NCI-H1436 treated with DMSO at 0.1 percent for 48 hours (cell line): ENCODE results near the gene SOX1.

Experiments
- DNase-seq: peaks from one replicate; lab custom pipeline; 2025; lab: John Stamatoyannopoulos, UW

SOX1 gene

DNA sequence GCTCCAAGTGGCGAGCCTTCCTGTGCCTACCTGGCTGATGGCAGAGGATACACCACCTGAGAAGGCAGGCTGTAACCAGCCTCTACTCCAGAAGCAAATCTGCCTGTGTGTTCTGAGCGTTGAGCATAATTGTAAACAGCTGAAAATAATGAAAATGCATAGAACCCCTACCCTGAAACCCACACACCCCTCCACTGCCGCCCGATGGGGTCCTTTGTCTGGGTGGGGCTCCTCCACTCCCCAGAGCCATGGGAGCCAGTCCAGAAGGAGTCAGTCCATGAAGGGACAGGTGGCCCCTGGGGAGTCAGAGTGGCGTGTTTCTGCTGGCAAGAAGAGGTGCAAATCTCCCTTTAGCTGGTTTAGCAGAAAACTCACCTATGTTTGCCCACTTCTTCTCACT, 8.0 kb upstream of the SOX1 start:
- DNase-seq, result no peak

DNA sequence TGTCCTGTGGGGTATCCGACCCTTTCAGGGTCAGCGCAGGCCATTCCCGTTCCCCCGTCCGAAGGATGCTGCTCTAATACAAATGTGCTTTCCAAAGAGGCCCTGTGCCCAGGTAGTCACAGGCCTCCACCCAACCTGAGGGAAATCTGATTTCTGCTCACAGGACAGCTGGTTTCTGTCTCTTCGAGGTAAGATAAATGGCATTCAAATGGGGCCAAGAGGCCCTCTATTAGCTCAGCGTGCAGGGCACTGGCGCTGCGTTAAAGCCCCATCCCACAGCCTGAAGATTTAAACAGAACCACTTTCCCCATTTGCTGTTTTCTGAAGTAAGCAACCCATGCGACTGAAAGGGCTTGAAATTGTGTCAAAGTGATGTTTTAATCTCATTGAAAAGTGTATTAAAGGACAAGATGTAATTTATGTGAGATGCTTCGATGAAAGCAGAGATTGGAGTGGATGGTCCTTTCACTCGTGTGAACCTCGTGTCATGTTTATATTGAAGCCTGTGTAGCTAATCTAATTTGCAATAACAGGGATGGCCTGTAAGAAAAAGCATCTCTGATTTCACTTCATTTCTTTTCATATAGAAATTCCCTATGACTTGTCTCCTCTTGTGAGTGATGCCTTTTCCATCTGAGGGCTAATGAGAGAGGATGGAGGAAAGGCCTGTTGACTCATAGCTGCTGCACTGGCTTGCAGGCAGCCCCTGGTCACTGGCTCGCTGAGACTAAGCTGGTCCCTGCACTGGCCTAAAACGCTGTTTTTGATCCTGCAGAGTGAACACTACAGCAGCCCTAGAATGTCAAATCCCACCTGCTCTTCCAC, 7.3 kb upstream of the SOX1 start:
- no peak for DNase-seq

DNA sequence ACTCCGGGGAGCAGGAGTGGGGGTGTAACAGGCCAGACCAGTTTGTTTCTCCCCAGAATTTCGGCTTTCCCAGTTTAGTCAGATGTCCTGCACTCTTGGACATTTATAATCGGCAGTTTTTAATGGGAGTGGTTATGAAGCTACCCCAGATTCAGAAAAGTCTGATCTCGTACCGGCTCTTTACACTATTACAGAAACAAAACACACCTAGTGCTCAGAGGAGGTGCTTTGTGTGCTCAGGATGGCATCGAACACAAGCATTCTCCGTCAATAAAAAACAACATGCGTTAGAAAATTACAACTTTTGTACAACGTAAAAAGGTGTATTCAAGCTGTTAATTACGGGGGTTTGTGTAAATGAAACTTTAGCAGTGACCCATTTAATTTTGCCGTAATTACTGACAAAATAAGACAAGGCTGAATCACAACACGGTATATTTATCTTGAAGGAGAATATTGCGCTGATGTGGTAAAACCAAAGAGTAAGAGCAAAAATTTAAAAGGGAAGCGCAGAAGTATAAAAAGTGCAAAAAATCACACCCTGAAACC, 6.6 kb upstream of the SOX1 start:
- DNase-seq, result no peak

DNA sequence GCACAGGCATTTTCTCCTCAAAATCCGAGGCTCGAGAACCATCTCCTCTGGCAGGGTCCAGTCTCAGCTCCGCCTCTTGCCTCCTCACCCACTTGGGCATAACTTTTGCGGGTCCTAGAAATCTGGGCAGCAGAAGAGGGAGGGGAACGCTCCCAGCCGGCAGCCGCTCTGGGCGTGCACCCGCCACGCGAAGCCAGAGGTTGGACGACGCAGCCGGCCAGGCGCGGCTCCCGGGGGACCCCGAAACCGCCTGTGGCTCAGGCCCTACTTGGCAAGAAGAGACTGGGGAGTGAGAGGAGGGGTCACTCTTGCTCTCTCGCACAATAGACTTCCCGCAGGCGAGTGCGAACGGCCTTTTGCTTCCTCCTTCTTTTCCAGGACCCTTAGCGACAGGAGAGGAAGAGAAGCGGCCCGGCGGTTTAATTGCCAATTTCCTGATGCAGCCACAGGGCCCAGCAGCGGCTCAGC, 6.0 kb upstream of the SOX1 start:
- DNase-seq, result no peak

DNA sequence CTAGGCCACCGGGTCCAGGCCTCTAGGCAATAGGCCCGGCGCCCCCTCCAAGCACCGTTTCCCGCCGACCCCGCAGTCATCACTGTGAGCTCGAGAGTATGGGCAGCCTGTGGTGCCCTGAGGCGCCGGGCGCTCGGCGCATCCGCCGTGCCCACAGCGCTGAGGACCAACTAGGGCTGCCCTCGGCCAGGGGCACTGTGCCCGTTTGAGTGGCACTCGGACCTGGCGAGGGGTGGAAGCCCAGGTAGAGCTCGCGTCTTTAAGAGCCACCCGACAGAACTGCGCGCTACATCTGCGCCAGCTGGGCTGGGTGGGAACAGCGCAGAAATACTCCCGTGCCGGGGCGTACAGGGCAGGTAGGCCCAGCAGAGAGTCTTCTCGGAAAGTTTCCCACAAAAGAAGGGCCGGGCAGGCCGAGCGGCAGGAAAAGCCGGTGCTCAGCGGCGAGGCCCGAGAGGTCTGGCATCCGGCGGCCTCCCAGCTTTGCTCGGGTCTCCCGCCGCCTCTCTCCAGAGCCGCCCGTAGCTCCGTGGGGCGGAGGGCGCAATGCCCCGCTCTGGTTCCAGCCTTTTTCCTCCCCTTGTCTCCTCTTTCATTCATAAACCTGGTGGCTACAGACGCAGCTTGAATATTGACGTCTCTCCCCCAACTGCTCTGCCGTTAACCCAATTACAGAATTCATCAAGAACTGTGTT, 5.4 kb upstream of the SOX1 start:
- no peak for DNase-seq

DNA sequence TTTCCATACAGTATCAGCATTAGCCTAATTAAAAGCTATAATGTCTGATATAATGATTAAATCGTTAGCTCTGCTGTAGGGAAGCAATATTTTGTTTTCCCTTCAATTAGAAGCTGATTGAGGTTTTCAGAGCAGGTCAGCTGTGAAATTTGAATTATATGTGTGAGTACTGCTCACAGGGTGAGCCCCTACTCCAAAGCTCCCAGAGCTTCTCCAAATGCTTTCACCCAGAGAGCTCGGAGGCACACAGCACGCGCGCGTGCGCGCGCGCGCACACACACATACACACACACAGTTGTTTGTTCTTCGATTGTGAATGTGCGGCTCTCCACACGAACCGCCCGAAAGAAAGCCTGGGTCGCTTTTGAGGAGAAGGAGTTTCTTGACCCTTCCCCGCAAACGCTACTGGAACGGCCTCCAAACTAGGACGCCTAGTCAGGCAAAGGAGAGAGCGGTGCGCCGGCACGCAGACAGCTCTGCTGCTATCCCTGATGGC, 4.8 kb upstream of the SOX1 start:
- no peak for DNase-seq

DNA sequence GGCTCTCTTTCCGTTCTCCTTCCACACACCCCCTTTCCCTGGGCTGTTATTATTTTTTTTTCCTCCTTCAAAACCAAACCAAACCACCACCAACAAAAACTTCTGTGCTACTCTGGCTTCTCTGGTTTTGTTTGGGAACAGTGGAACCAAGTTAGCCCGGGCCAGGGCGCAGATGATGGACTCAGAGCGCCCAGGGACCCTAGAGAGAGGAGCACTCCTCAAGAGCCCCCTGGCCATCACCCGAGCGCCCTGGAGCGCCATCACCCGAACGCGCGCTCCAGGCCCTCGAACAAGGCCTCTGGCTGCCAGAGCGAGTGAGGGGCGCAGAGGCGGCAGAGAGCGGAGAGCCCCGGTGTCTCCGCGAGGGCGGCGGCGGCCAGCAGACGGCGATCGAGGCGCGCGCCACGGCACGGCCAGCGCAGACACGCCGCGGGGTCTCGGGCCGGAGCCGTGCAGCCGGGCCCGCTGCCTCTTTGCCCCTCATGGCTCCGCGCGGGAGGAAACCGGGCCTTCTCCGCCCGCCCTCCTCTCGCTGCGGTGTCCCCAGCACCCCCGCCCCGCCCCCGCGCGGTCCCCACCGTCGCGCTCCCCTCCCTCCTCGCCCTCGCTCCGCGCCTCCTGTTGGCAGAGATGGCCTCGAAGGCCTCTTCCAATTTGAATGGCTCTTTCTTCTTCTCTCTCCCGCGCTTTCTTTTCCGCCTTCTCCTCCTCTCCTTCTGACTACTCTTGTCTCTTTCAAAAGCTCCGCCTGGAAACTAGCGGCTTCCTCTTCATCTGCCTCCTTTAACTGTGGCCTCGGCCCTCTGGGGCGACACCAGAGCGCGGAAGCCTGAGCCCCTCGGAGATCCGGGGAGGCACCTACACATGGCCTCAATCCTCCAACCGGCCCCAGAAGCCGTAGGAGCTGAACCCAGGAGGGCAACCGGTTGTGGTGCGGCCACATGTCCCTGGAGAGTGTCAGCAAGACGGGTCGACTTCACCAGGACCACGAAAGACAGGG, 4.1 kb upstream of the SOX1 start:
- DNase-seq, result no peak

DNA sequence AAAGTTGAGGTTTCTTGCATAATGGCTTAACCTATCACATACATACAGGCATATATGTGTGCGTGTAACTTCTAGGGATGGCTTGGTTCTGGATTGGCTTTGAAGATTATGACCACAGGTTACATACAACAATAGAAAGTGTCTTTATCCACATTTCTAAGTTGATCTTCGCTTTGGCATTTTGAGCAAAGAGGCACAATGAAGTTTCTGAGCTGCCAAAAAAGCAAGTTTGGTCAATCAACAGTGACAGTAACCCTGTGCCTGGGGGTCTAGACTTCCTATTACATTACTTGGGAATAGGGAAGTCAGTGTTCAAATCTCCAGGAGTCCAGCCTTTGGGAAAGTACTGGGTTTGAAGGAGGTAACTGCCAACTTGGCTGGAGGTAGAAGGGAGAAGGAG, 3.1 kb upstream of the SOX1 start:
- no peak for DNase-seq

DNA sequence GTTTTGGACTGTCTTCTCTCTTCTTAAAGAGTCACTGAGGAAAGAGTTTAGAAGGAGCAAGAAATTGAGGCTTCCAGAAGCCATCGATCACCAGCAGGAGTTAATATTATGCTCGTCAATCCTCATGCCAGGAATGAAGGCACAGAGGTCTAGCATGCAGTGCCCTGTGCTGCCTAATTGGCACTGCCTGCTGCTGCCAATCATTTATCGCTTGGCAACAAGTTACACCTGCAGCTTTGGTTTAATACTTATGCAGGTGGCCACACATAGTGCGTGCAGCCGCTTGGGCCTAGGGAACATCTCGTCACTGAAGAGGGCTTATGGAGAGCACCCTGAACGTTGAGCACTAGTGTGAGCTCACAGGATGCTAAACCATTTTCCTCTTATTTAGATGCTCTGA, 2.7 kb upstream of the SOX1 start:
- peak; percentile 57 for DNase-seq

DNA sequence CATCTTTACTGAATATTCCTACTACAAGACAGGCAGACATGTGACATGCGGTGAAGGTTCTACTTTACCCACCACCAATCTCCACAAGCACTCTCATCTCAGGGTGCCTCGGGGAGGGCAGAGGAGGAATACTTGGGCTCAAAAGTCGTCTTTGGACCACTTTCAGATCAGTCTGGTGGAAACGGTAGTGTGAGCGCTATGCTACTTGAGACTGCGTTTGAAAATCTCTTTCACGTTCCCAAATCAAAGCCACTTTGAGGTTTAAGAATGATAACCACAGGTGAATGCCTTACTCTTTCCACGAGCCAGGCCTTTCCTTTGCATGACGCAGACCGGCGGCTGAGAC, 1.5 kb upstream of the SOX1 start:
- no peak for DNase-seq

DNA sequence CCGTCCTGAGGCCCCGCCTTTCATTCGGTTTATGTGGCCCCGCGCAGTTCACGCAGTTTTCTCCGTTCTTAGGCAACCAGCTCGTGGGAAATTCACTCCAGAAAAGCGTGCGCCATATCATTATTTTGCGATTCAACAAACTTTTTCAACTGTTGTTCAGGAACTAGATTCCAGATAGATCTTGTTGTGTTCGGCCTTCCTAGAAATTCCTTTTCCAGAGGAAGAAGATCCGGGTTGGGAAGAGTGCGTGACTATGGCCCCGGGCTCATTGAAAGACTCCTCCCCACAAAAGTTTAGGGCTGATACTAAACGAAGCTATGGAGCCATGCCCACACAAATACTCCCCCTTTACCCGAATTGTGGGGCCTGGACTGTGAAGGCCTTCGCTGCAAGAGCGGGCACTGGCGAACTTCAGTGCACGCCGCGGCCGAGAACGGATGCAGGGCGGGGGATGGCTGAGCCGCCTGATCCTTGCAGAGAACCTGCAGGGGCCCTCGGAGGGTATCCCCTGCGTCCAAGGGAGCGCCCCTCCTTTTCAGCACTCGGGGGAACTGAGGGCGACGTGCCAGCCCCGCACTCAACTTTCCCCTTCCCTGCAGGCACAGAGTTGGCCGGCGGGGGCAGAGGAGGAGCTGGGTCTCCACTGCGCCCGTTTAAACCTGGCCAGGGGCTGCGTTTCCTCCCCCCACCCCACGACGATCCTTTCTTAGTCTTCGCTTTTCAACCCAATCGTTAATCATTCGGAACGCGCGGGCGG, 904 bp upstream of the SOX1 start:
- no peak for DNase-seq

DNA sequence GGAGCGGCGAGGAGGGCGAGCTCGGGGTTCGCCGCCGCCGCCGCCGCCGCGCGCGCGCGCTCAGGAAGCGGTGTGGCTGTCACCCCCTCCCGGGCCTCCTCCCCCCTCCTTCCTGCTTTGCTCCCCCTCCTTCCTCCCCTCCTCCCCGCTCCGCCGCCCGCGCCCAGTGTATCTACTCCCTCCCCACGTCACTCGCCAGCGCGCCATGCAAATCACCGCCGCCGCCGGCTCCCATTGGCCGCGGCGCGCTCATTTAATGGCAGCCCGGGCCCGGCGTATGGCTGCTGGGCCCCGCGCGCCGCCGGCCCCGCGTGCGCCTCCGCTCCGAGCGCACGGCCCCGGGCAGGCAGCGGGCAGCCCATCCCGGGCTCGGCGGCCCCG, 335 bp upstream of the SOX1 start:
- peak; percentile 59 for DNase-seq

DNA sequence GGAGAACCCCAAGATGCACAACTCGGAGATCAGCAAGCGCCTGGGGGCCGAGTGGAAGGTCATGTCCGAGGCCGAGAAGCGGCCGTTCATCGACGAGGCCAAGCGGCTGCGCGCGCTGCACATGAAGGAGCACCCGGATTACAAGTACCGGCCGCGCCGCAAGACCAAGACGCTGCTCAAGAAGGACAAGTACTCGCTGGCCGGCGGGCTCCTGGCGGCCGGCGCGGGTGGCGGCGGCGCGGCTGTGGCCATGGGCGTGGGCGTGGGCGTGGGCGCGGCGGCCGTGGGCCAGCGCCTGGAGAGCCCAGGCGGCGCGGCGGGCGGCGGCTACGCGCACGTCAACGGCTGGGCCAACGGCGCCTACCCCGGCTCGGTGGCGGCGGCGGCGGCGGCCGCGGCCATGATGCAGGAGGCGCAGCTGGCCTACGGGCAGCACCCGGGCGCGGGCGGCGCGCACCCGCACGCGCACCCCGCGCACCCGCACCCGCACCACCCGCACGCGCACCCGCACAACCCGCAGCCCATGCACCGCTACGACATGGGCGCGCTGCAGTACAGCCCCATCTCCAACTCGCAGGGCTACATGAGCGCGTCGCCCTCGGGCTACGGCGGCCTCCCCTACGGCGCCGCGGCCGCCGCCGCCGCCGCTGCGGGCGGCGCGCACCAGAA, 1.1 kb downstream of the SOX1 start:
- DNase-seq, result no peak

DNA sequence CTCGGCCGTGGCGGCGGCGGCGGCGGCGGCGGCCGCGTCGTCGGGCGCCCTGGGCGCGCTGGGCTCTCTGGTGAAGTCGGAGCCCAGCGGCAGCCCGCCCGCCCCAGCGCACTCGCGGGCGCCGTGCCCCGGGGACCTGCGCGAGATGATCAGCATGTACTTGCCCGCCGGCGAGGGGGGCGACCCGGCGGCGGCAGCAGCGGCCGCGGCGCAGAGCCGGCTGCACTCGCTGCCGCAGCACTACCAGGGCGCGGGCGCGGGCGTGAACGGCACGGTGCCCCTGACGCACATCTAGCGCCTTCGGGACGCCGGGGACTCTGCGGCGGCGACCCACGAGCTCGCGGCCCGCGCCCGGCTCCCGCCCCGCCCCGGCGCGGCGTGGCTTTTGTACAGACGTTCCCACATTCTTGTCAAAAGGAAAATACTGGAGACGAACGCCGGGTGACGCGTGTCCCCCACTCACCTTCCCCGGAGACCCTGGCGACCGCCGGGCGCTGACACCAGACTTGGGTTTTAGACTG, 1.7 kb downstream of the SOX1 start:
- no peak for DNase-seq

DNA sequence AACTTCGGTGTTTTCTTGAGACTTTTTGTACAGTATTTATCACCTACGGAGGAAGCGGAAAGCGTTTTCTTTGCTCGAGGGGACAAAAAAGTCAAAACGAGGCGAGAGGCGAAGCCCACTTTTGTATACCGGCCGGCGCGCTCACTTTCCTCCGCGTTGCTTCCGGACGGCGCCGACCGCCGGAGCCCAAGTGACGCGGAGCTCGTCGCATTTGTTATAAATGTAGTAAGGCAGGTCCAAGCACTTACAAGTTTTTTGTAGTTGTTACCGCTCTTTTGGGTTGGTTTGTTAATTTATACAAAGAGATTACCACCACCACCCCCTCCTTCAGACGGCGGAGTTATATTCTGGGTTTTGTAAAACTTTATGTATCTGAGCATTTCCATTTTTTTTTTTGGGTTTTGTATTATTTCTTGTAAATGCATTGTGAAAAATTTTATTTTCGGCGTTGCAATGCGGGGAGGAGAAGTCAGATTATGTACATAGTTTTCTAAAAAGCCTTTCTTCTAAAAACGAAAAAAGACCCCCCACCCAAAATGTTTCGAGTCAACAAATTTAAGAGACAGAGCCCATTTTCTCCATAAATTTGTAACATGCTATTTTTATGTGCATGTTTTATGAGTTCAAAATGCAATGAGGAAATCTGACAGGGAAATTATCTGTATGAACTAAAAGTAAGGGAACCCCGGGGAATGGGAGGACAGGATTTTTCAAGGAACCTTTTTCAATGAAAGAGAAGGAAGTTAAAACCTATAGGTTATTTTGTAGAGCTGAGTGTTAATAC, 2.3 kb downstream of the SOX1 start:
- no peak for DNase-seq

DNA sequence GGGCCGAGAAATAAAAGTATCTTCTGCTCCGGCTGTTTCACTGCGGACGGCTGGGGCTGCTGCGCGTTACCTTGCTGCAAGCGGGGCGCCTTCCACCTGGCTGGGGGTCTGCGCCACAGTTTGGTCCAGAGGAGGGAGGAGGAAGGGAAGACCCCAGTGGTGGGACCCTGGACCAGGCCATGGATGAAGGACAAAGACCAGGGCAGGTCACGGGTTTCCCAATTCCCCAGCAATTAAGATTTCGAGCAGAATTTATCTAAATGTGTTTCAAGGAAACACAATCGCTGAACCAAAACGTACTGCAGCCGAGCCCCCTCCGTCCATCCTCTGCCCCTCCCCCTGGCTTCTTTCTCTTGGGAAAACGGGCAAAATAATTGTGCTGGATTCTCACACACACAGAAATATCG, 2.9 kb downstream of the SOX1 start:
- DNase-seq, result no peak

DNA sequence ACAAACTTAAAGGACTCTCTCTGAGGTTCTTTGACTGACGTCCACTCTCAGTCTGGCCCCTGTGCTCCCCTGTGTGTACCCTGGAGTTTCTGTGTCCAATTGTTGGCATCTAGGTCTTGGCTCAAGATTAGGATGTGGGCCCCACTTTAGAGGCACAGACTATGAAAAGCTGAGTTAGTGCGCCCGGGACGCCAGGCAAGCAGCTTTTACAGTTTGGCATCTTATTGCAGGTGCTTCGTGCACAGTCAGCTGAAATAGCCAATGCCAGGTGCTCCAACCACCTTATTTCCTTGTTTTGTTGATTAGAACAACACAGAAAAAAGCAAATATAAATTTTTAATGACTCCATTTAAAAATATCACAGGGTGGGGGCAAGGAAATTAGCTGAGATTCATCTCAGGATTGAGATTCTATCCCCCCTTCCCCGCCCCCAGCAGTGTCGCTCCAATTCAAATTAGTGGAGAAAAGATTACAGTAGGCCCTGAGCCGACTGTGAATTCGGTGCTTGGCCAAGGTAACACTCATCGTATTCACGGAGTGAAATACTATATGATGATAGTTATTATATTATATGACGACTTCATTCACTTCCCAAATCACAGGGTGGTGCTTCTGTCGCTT, 4.3 kb downstream of the SOX1 start:
- DNase-seq, result peak; percentile 50

DNA sequence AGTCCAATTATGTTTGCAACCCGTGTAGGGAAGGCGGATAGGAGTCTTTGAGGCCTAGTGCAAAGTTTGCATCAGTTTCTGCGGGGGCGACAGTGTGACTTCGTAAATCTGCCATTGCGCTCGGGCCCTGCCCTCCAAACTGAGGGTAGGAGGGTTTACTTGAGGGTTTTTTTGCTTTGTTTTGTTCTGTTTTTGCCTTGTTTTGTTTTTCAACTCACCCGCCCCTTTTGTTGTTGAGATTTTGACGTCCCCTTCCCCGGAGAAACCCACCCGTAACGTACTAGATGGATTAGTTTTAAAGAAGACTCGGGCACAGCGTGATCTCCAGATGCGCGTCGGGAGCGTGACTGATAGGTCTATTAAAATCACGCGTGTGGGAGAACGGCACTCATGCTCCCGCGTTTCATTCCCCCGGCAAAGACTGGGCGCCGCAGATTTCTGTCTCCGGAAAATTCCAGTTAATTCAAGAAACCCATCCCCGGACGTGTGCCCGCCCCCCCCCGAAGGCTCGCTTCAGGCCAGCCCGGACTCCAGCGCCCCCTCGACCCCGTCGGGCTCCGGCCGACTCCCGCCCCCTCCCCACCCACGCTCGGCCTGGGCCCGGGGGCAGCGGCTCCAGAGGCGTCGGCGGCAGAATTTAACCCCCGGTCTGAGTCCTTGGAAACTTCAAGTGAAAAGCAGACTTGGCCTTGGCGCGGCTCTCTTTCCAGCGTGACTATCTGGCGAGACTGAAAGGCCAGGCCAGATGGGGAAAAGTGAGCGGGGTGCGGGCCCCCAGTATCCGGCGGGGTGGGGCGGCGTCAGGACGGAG, 5.0 kb downstream of the SOX1 start:
- DNase-seq, result no peak
